Adrenal gland (tissue), 5 donors: Measurements from ENCODE around the gene HOPX.

ENCODE experiments used
- CTCF ChIP-seq, 6 experiments: fragments of 450-650 bp in 4 of 6; fragments of 200-600 bp in 2 of 6; sonication (generic) in 1 of 6; IDR thresholded peaks; 1 replicate in 5 of 6; 2 replicates in 1 of 6; pipeline versions ENCODE4 v1.5.1 to v1.8.0; 2016 to 2021; ENCODE audit warnings: antibody characterized with exemption in 6 of 6, mild to moderate bottlenecking in 2 of 6, moderate library complexity in 1 of 6
- POLR2A ChIP-seq, 2 donors: fragments of 450-650 bp; IDR thresholded peaks; one replicate each; pipeline ENCODE4 v1.6.1; 2017; ENCODE audit warnings: antibody characterized with exemption in 2 of 2, mild to moderate bottlenecking in 2 of 2, moderate library complexity in 1 of 2
- donor health status: DM: no; HTN: no; CAD: no.

GRCh38 chr4:56657128-56657527, 24.0 kb downstream of the HOPX start:
- TF ChIP-seq CTCF (IDR thresholded peaks at IDR 0.05) (no peak), POLR2A (IDR thresholded peaks at IDR 0.05) (no peak)
